GM21367 (cell line): ENCODE data around the gene RSPH1.

Source experiments
- ATAC-seq: cut with Tn5 transposase; IDR thresholded peaks from one replicate; pipeline ENCODE4 v1.9.1; 2021; ENCODE audit not compliant: unreplicated experiment

The RSPH1 gene

DNA sequence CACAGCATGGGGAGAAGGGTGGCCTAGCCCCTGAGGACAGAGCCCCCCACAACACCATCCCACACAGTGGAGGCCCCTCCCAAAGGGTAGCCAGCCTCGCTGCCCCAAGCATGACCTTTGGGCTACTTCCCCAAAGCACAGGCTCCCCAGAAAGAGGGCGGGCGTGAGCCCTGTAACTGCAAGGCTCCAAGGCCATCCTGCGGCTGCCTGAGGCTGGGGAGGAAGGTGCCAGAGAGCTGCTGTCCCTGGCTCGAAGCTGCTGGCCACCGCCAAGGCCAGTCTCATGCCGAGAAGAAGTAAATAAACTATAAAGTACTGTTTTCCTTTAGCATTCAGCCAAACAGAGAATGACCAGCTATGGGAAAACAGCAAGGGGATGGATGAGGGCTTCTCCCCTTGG, 64.8 kb downstream of the RSPH1 start:
- ATAC-seq, result no peak

DNA sequence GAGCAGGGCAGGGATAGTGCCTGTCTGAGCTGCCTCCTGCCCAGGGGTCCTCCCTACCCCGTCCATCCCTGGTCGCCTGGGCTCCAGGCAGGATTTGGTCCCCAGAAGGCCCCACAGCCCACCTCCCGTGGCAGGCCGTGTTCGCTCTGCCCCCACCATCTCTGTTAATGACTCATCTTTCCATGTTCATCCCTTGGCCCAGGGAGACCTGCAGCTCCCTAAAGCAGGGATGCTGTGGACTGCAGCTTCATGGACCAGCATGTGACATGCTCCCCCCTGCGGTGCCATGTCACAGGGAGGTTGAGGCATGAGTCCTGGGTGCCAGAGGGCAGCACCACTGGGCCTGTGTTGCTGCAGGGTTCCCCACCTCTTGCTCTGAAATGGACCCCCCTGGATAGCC, 65.5 kb downstream of the RSPH1 start:
- no peak for ATAC-seq

DNA sequence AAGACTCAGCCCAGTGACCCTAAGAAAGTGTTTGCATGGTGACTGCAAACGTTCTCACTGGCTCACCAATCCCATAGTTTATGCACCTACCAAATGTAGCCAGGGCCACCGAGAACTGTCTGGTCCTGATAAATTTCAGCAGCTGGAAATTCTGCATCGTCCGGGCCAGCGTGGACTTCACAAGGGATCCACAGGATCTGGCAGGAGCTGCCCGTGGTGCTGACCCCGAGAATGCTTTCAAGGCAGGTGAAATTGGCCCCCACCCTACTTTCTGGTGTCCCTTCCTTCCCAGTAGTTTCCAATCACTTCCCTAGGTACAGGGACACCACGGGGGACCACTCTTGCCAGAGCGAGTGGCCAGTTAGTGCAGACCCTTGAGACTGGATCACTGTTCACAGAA, 66.2 kb downstream of the RSPH1 start:
- ATAC-seq, result no peak

DNA sequence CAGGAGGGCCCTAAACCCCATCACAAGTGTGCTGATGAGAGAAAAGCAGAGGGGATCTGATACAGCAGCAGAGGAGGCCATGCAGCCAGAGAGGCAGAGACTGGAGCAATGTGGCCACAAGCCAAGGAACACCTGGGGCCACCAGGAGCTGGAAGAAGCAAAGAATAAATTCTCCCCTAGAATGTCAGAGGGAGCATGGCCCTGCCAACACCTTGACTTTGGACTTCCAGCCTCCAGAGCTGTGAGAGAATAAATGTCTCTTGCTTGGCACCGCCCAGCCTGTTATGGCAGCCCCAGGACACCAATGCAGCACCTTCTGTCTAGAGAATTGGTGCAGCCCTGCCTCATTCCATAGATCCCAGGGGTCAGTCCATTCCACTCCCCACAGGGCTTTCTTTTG, 67.0 kb downstream of the RSPH1 start:
- ATAC-seq, result no peak

DNA sequence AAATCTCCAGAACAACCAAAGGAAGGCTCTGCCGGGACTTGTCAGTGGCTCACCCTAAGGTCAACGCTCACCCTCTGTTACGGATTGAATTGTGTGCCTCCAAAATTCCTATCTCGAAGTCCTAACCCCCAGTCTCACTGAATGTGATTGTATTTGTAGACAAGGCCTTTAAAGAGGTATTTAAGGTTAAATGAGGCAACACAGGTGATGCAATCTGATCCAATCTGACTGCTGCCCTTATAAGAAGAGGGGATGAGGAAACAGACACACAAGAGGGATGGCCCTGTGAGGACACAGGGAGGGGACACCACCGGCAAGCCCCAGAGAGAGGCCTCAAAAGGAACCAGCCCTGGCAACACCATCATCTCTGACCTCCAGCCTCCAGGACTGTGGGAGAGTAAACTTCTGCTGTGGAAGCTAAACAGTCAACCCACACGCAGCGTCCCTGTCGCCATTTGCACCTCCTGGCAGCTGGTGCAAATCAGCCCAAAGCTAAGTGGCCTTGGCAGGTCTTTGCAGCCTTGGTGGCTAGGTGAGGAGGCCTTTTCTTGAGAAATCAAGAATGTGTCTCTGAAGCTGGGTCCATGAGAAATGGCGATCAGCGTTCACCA, 68.1 kb downstream of the RSPH1 start:
- ATAC-seq, result no peak

DNA sequence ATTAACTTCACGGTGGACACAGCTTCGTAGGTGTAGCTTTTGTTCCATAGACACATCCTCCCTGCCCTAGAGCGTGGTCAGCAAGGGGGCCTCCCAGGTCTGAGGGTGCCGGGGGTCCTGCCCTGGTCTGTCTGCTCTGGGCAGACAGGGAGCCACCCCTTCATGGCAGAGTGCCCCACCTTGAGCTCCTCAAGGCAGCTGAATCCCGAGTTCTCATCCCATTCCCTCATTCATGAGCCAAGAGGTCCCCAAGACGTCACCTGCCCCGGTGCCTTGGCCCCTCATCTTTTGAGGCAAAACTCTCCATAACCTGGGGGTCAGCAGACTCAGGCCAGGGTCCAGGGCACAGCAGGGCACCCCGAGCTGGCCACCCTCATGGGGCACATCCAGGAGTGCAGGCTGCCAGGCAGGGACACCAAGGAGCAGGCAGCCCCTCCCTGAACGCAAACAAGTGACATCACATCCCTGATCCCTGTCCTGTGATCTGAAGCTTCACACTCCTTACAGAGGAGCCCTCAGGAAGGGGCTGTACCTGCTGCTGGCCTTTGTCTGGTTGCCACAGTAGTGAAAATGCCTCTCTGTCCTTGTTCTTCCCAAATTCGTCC, 69.0 kb downstream of the RSPH1 start:
- ATAC-seq, result no peak

DNA sequence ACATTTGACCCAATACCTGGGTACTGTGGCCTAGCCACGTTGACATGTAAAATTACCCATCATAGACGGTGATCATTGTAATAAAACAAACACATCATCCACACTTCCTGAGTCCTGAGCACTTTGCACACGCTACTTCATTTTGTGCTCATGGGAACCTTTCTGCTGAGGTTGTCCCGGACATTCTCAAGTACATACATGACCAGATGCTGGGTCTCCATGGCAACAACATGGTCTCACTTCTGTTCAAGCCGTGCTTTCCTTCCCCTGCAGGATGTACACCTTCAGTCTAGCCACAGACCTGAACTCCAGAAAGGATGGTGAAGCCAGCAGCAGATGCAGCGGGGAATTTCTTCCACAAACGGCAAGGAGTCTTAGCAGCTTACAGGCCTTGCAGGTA, 69.6 kb downstream of the RSPH1 start:
- ATAC-seq, result no peak

DNA sequence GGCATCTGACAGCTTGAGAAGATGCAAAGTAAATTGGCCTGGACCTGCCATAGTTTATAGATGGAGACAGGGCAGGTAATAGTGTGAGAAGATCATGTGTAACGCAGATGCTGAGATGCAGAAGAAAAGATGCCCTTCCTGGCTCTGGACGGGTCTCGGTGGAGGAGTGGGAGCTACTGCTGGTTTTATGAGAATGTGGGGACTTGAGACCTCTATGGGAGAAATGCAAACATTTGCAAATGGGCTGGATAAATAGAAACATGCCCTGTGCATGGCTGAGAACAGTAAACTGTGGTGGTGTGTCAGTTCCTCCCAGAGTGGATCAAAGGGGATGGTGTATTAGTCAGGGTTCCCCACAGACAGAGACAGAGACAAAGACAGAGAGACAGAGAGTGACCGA, 70.4 kb downstream of the RSPH1 start:
- ATAC-seq, result no peak

DNA sequence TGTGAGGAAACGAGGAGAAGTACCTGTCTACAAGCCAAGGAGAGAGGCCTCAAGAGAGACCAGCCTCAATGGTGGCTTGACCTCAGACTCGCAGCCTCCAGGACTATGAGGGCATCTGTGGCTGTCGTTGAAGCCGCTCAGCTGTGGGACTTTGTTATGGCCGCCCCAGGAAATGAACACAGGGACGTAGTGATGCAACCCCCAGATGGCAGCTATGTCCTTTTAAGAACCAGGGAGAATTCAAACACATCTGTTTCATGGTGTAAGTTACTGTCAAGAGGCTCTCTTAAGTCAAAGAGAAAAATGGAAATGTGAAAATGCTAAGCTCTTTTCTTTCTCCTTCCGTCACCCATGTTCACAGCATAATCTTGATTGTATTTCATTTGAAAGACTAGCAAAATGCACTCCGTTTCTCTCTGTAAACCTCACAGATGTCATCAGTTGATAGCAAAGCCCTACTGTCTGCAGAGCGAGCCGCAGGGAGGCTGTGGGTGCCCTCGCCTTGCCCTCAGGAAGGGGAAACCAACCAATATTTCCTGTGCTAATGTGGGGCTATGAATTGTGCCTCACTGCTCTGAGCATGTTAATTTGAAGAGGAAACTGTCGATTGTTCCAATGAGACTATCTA, 71.0 kb downstream of the RSPH1 start:
- ATAC-seq, result no peak

DNA sequence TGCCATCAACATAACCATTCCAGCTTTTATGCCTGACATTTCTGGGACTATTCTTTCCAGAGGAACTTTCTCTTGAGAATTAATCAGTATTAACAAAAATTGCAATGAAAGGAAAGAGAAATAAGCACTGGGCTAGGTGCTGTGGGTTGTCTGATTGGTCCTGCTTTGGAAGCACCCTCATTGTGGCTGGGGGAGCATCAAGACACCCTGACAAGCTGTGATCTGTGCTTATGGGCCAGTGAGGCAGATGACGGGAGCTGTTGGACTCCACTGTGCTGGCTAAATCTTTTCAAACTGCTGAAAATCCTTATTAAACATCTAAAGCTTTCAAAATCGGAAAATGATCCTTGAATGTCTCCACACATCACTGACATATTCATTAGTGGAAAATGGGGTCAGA, 72.3 kb downstream of the RSPH1 start:
- no peak for ATAC-seq

DNA sequence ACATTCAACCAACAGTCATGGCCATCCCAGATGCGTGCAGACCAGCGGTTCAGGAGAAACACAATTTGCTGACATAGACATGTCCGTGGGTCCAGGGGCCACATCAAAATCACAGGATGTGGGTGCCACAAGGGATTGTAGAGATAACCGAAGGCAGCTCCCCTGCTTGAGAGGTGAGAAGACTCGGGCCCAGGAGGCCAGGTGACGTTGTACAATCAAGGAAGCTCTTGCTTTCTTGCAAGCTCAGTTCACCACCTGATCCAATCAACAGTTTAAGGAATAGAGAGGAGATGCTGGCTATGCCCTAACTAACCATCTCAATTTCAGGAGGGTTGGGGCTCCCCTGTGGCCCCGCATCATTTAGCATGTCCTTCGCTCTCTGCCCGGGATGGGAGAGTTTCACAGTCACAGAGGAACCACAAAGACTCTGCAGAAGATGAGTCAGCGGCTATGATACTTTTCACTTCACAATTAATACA, 72.8 kb downstream of the RSPH1 start:
- peak; percentile 53 for ATAC-seq
